Endothelial cell of umbilical vein (primary cell): ENCODE results near the gene GPSM1.

ENCODE experiments used
- POLR2A ChIP-seq: IDR thresholded peaks from 2 replicates; pipeline ENCODE4 v1.6.1; 2012; ENCODE audit warnings: low read depth, mild to moderate bottlenecking, control low read depth, low read length
- TF ChIP-seq, protein P1 (sequence below), 2 donors: IDR thresholded peaks; 1 replicate in 1 of 2; 2 replicates in 1 of 2; pipeline ENCODE4 v1.5.1; 2011; ENCODE audit warnings: low read length in 2 of 2, mild to moderate bottlenecking in 2 of 2, moderate library complexity in 2 of 2, control low read depth in 1 of 2, inconsistent platforms in 1 of 2, low read depth in 1 of 2; ENCODE audit not compliant: insufficient read depth in 1 of 2; ENCODE audit errors: extremely low read depth in 1 of 2

GRCh38 chr9:136303066-136303824 is 24.1 kb upstream of the GPSM1 start:
- TF ChIP-seq, protein P1, sequence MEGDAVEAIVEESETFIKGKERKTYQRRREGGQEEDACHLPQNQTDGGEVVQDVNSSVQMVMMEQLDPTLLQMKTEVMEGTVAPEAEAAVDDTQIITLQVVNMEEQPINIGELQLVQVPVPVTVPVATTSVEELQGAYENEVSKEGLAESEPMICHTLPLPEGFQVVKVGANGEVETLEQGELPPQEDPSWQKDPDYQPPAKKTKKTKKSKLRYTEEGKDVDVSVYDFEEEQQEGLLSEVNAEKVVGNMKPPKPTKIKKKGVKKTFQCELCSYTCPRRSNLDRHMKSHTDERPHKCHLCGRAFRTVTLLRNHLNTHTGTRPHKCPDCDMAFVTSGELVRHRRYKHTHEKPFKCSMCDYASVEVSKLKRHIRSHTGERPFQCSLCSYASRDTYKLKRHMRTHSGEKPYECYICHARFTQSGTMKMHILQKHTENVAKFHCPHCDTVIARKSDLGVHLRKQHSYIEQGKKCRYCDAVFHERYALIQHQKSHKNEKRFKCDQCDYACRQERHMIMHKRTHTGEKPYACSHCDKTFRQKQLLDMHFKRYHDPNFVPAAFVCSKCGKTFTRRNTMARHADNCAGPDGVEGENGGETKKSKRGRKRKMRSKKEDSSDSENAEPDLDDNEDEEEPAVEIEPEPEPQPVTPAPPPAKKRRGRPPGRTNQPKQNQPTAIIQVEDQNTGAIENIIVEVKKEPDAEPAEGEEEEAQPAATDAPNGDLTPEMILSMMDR (IDR thresholded peaks at IDR 0.05; ENCODE audit: extremely low read depth in 1 of 2, insufficient read depth in 1 of 2, low read depth in 1 of 2, low read length in 2 of 2): no peak
- no peak for TF ChIP-seq POLR2A
